Astrocyte of the spinal cord (primary cell): ENCODE results near the gene ASAP2.

Experiments
- DNase-seq: peaks from one replicate; pipeline ENCODE4 v3.0.0; 2011; ENCODE audit warnings: low read depth, low spot score
- H3K4me3 ChIP-seq: 2 replicates; pipeline ENCODE4 v1.5.1; 2011; ENCODE audit warnings: low read depth, mild to moderate bottlenecking, low read length, moderate library complexity
- CTCF ChIP-seq: IDR thresholded peaks from 2 replicates; pipeline ENCODE4 v1.5.1; 2012; ENCODE audit warnings: low read depth, mild to moderate bottlenecking, low read length, inconsistent platforms
- in situ Hi-C: cut with HindIII; loops from 2 replicates; pipeline ENCODE4 v1.10.0; 2017; ENCODE audit warnings: low sequenced_read_pairs

Gene ASAP2

GRCh38 chr2:9341337-9341887 lies 134.8 kb downstream of the ASAP2 start:
- no peak for DNase-seq
- no peak for TF ChIP-seq CTCF
- H3K4me3 ChIP-seq = no peak overlapping the region
- in situ Hi-C loops = no loop called here

- H3K4me3 ChIP-seq = no peak overlapping the region
- no peak for TF ChIP-seq CTCF
- in situ Hi-C loops = no loop called here
- no peak for DNase-seq
Measured at GRCh38 chr2:9342659-9343058, 136.0 kb downstream of the ASAP2 start.

- in situ Hi-C loops = no loop called here
- no peak overlapping the region for H3K4me3 ChIP-seq
- no peak for DNase-seq
- TF ChIP-seq CTCF = no peak
Measured at GRCh38 chr2:9343524-9343923, 136.9 kb downstream of the ASAP2 start.

GRCh38 chr2:9344434-9344833 lies 137.8 kb downstream of the ASAP2 start:
- H3K4me3 ChIP-seq = no peak overlapping the region
- TF ChIP-seq CTCF = no peak
- in situ Hi-C loops = no loop called here
- no peak for DNase-seq

- DNase-seq = no peak
- in situ Hi-C loops = no loop called here
- H3K4me3 ChIP-seq = no peak overlapping the region
- TF ChIP-seq CTCF = no peak
Measured at GRCh38 chr2:9345343-9345742, 138.7 kb downstream of the ASAP2 start.

GRCh38 chr2:9345997-9346396 lies 139.4 kb downstream of the ASAP2 start:
- DNase-seq = no peak
- no peak overlapping the region for H3K4me3 ChIP-seq
- no peak for TF ChIP-seq CTCF
- in situ Hi-C loops = no loop called here

- in situ Hi-C loops = no loop called here
- DNase-seq = no peak
- no peak overlapping the region for H3K4me3 ChIP-seq
- no peak for TF ChIP-seq CTCF
Measured at GRCh38 chr2:9346885-9347284, 140.3 kb downstream of the ASAP2 start.
